GM19395 (cell line): ENCODE results near the gene SULF2.

Source experiments
- ATAC-seq: cut with Tn5 transposase; IDR thresholded peaks from one replicate; pipeline ENCODE4 v1.9.1; 2021; ENCODE audit warnings: mild to moderate bottlenecking, moderate library complexity; ENCODE audit not compliant: unreplicated experiment

Gene SULF2

GRCh38 chr20:47785854-47786764 is 828 bp upstream of the SULF2 start:
- no peak for ATAC-seq

GRCh38 chr20:47784599-47785310 is 526 bp downstream of the SULF2 start:
- no peak for ATAC-seq

- ATAC-seq = no peak
These were observed 1.3 kb downstream of the SULF2 start for GRCh38 chr20:47783828-47784598.

GRCh38 chr20:47782920-47783552 is 2.2 kb downstream of the SULF2 start:
- ATAC-seq = no peak

- no peak for ATAC-seq
These were observed 3.2 kb downstream of the SULF2 start for GRCh38 chr20:47782076-47782475.

- ATAC-seq = no peak
These were observed 3.6 kb downstream of the SULF2 start for GRCh38 chr20:47781632-47782031.

GRCh38 chr20:47780720-47781389 is 4.4 kb downstream of the SULF2 start:
- ATAC-seq = no peak

- no peak for ATAC-seq
These were observed 6.6 kb downstream of the SULF2 start for GRCh38 chr20:47778398-47779354.

GRCh38 chr20:47777220-47777619 is 8.1 kb downstream of the SULF2 start:
- no peak for ATAC-seq

- no peak for ATAC-seq
These were observed 8.6 kb downstream of the SULF2 start for GRCh38 chr20:47776639-47777038.

GRCh38 chr20:47775841-47776240 is 9.4 kb downstream of the SULF2 start:
- no peak for ATAC-seq

GRCh38 chr20:47775039-47775438 is 10.2 kb downstream of the SULF2 start:
- no peak for ATAC-seq

GRCh38 chr20:47774131-47774777 is 11.0 kb downstream of the SULF2 start:
- ATAC-seq = no peak

- no peak for ATAC-seq
These were observed 11.9 kb downstream of the SULF2 start for GRCh38 chr20:47773371-47773786.

GRCh38 chr20:47770935-47771334 is 14.3 kb downstream of the SULF2 start:
- no peak for ATAC-seq

GRCh38 chr20:47768016-47768824 is 17.1 kb downstream of the SULF2 start:
- no peak for ATAC-seq

- no peak for ATAC-seq
These were observed 19.3 kb downstream of the SULF2 start for GRCh38 chr20:47765691-47766594.
